GM21825 (cell line): Measurements from ENCODE around the gene CHERP.
A peak's percentile ranks its signal among the peaks of the same experiment; 100 is the strongest.
"Not testable (repeated sequence)": the region's sequence is repeated elsewhere in the genome, so short reads cannot be mapped to it uniquely, and the experiment has no call there.

ENCODE experiments used
- ATAC-seq: cut with Tn5 transposase; IDR thresholded peaks from one replicate; pipeline ENCODE4 v1.9.1; 2021; ENCODE audit warnings: mild to moderate bottlenecking, moderate library complexity; ENCODE audit not compliant: unreplicated experiment

CHERP gene

DNA sequence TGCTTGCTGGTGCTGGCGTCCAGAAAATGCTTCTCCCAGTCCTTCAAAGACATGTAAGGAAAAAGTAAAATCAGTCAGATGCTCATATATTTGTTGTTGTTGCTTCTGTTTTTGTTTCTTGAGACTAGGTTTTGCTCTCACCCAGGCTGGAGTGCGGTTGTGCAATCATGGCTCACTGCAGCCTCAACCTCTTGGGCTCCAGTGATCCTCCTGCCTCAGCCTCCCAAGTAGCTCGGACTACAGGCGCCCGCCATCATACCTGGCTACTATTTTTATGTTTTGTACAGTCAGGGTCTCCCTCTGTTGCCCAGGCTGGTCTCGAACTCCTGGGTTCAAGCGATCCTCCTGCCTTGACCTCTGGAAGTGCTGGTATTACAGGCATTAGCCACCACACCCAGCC is 59.5 kb downstream of the CHERP start:
- ATAC-seq, result no peak

DNA sequence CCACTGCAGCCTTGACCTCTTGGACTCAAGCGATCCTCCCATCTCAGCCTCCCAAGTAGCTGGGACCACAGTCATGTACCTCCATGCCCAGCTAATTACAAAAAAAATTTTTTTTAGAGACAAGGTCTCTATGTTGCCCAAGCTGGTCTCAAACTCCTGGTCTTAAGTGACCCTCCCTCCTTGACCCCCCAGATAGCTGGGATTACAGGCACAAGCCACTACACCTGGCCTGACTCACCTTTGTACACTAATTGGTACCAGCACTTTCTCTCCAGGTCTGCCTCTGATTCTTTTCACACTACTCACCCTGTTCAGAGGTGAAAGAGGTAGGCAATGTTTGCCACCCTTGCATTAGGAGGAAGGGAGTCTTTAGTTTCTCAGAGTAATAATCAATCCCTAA is 64.9 kb downstream of the CHERP start:
- no peak for ATAC-seq

DNA sequence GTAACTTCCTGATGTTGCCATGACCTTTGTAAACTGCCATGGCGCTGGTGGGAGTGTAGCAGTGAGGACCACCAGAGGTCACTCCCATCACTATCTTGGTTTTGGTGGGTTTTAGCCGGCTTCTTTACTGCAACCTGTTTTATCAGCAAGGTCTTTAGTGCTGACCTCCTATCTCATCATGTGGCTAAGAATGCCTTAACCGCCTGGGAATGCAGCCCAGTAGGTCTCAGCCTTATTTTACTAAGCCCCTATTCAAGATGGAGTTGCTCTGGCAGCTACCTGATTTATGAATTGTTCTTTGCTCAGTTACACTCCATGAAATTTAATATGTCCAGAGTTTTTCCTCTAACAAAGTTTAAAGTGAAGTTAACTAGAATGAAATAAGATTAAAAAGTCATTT is 65.8 kb downstream of the CHERP start:
- no peak for ATAC-seq

DNA sequence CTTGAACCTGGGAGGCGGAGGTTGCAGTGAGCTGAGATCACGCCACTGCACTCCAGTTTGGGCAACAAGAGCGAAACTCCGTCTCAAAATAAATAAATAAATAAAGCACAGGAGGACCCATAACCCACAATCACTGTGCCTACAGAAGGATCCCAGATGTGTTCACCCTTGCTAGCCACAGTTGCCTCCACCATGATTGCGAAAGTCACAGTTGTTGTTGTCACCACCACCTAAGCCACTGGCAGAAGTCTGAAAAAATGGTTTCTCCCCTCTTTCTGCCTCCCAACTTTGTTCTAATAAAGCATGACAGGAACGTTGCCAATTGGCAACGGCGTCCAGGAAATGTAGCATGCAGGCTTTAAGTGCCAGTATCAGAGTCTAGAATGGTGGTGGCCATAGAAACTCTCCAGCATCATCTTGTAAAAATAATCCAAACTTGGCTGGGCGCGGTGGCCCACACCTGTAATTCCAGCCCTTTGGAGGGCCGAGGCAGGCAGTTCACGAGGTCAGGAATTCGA is 68.3 kb downstream of the CHERP start:
- ATAC-seq, result no peak

DNA sequence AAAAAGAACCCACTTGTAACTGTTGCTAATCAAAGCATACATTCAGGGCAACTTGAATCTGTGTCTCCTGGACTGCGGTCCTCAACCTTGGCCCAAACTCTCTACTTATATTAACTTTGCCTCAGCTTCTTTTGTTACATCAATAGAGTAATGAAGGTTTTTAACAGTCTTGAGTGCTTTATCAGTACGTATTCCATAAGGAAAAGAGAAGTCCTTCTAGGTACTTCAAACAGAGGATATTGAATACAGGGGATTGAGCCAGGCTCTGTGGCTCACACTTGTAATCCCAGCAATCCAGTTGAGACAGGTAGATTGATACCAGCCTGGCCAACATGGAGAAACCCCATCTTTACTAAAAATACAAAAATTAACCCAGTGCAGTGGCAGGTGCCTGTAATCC is 69.2 kb downstream of the CHERP start:
- ATAC-seq, result no peak

DNA sequence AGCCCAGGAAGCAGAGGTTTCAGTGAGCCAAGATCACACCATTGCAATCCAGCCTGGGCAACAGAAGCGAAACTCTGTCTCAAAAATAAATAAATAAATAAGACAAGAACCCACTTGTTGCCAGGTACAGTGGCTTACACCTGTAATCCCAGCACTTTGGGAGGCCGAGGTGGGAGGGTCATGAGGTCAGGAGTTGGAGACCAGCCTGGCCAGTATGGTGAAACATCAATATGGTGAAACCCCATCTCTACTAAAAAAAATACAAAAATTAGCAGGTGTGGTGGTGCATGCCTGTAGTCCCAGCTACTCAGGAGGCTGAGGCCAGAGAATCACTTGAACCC is 69.7 kb downstream of the CHERP start:
- ATAC-seq, result not testable (repeated sequence)

DNA sequence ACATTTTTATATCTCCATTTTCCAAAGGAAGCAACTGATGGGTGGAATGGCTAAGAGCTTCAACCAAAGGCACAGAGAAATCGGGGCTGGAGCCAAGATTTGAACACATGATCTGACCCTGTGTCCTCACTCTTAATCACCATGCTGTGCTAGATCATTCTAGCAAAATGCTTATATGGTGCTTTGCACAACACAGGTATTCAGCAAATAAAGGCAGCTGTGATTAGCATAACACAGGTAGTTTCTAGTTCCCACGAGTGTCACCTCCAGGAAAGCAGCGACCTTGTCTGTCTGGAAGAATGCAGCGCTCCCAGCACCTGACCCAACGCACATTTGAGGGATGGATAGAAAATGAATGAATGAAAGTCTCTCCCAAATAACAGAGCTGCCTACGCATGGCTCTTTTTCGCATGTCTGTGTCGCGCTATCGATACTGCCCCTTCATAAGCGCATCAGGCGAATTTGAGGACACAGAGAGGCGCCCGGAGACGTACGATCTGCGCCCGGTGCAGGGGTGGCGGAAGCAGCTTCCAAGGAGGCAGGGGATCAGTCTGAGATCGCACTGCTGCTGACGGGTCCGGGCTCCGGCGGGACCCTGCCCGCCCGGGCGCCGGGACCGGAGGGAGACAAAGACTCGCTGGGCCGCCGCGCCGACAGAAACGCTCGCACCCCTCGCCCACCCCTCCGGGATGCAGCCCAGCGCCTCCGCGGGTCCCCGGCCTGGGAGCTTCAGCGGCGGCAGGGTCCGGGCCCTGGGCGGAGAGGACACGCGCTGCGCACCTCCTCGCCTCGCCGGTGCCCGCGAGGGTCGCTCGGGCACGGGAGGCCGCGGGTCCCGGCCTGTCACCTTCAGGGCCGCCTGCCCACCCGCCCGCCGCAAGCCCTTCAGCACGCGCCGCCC is 71.1 kb downstream of the CHERP start:
- peak; percentile 28 for ATAC-seq

DNA sequence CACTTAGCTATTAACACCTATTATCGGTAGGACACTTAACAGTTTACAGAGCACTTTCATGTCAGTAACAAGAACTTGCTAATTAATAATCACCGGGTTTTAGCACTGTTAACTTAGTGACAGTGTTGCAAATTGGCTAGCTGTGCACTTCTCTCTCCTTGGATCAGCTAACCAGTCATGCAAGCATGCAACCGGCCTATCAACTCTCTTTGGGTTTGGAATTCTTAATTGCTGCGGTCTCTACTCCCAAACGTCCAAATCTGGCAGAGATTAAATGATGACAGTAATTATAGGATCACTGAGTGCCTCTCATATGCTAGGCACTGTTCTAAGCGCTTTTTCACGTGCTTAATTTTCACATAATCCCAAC is 71.7 kb downstream of the CHERP start:
- ATAC-seq, result no peak
